Activated CD4-positive, alpha-beta T cell treated with anti-CD3 and anti-CD28 coated beads, Interleukin-2, Interleukin-6, amounts not matched to agents 100 ng/mL and 50 ng/mL, durations not matched to agents 16 hours and 8 hours (primary cell): Measurements from ENCODE around the gene IER5.
"Not testable (repeated sequence)": the region's sequence is repeated elsewhere in the genome, so short reads cannot be mapped to it uniquely, and the experiment has no call there.

Experiments
- DNase-seq: peaks from one replicate; pipeline ENCODE4 v3.0.0-alpha.2; 2020

IER5 gene

GRCh38 chr1:181088079-181089016, at the start of gene IER5:
Gene IER5, plus strand, starts transcription at chr1:181088700. Its CDS starts 203 bp downstream, at chr1:181088903.
- peak; percentile 98 for DNase-seq

DNA sequence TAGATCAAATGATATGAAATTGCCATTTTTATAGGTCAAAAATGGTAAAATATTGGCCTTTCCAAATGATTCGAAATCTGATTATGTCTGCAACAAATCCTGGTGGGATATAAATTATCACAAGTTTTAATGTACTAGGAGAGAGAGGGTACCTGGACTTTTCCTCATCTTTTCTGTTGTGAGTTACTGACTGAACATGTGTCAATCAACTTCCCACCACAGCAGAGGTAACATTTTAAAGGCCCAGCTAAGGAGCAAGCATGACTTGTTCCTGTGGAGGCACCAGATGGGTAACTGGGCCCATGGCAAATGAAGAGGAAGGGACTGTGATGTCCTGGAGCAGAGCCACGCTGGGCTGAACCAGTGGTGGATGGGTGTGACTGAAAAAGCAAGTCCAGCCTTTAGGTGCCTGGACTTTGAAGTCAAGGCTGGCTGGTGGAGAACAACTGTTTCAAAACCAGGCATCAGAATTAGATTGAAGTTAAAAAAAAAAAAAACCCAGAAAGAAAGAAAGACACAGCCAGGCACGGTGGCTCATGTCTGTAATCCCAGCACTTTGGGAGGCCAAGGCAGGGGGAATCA, 48.1 kb upstream of the IER5 start:
- no peak for DNase-seq

GRCh38 chr1:181043025-181043888, 45.2 kb upstream of the IER5 start:
- DNase-seq, result peak; percentile 15

DNA sequence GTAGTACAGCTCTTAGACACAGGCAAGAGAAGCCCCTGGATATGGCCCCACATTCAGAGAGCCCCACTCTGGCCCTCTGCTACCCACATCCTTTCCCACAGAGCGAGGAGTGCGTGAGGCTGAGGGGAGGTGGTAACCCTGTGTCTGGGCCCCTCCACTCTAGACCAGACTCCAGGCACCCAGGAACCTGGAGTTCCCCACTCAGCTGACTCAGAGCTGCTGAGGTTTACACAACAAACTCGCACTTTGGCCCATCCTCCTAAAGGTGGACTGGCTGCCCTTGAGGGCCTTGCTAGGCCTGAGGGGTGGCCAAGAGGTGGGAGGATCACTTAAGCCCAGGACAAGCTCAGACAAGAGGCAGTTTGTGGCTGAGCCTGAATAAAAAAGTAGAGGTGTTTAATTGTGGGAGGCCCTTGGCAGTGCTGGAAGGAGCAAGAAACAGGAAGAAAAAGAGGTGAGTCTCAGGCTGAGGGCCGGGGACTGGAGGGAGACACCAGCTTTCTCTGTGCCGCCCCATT, 44.0 kb upstream of the IER5 start:
- DNase-seq, result peak; percentile 68

- not testable (repeated sequence) for DNase-seq
Observed at GRCh38 chr1:181045946-181046345, 42.6 kb upstream of the IER5 start.

DNA sequence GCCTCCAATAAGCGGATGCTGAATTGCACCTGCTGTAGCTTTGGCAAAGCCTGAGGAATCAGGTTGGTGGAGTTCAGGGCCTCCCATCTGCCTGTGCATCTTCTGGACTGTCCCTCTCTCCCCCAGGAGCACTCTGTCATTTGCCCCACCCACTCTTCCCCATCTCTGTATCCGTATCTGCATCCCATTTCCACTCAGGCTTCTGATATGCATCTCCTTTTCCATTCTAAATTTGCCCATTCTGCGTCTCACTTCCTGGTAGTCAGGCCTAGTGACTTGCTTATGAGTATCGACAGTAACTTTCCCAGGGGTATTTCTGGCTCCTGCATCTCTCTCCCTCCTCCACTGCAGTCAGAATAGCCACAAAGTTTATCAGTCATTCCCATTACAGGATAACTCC, 39.1 kb upstream of the IER5 start:
- no peak for DNase-seq

DNA sequence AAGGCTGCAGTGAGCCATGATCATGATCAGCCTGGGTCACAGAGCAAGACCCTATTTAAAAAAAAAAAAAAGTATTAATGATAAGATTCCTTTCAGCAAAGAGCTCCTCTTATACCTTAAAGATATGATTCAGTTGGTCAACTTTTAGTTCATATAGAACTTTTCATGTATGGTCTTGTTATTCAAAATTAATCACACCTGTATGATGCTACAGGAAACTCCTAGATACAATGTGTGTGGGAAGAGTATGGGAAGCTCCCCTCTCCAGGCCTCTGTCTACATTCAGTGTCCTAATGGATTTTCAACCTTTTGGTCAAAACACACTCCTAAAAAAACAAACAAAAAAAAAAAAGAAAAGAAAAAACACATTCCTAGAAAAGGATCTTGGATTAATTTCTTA, 37.6 kb upstream of the IER5 start:
- no peak for DNase-seq

DNA sequence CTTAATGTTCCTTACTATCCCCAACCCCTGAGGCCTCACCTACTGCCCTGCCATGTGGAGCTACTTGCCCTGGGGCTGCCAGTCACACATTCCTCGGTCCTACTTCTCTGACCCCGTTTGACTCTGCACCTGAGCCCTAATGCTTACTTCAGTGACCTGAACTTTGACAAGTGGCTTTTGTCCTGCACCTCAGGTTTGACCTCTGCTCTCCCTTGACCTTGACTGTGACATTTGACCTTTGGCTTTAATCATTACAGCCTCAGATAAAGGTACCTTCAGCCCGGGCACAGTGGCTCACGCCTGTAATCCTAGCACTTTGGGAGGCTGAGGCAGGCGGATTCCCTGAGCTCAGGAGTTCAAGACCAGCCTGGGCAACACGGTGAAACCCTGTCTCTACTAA, 31.9 kb upstream of the IER5 start:
- DNase-seq, result no peak

- DNase-seq, result no peak
Observed at GRCh38 chr1:181057079-181057478, 31.4 kb upstream of the IER5 start.

- DNase-seq, result no peak
Observed at GRCh38 chr1:181059435-181059834, 29.1 kb upstream of the IER5 start.

DNA sequence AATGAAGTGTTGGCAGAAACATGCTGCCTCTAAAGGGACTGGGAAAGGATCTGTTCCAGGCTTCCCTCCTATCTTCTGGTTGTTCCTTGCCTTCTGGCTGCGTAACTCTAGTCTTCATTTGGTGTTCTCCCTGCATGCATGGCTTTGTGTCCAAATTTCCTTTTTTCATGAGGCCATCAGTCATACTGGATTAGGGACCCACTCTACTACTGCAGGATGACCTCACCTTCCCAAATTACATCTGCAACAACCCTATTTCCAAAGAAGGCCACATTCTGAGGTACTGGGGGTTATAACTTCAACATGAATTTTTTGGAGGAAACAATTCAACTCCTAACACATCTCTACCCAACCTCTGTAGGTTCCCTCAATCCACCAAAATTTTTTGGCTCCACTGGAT, 28.4 kb upstream of the IER5 start:
- DNase-seq, result no peak

- not testable (repeated sequence) for DNase-seq
Observed at GRCh38 chr1:181060947-181061346, 27.6 kb upstream of the IER5 start.

- DNase-seq, result no peak
Observed at GRCh38 chr1:181061487-181061886, 27.0 kb upstream of the IER5 start.

- no peak for DNase-seq
Observed at GRCh38 chr1:181061891-181062835, 26.3 kb upstream of the IER5 start.

- DNase-seq, result peak; percentile 75
Observed at GRCh38 chr1:181062836-181063428, 25.6 kb upstream of the IER5 start.

- no peak for DNase-seq
Observed at GRCh38 chr1:181064011-181064623, 24.4 kb upstream of the IER5 start.

GRCh38 chr1:181064702-181065101, 23.8 kb upstream of the IER5 start:
- no peak for DNase-seq

- no peak for DNase-seq
Observed at GRCh38 chr1:181073638-181074037, 14.9 kb upstream of the IER5 start.

GRCh38 chr1:181075766-181076350, 12.6 kb upstream of the IER5 start:
- DNase-seq, result no peak

GRCh38 chr1:181076852-181077251, 11.6 kb upstream of the IER5 start:
- DNase-seq, result no peak
